ENCODE results near the gene C2orf68.

Gene C2orf68

DNA sequence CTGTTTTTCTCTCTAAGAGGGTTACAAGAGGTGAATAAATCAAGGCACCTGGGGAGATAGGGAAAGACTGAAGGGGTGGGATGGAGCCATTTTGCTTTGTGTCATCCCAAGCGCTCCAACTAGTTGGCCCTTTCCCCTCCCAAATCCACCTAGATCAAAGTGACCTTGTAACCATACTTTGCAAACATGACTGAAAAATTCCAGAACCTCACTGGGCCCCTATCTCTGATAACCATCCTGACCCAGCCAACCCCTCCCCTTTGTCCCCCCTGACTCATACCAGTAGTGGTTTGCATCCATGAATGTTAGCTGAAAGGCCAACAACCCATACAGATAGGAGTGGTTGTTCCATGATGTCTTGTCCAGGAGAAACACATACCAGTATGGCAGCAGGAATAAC is 53.7 kb downstream of the C2orf68 start:
- no peak for TF ChIP-seq RAD21 (IDR thresholded peaks at IDR 0.05; ENCODE audit: low read depth)
- TF ChIP-seq TAF1 (IDR thresholded peaks at IDR 0.05; ENCODE audit: low read depth), result no peak
- TF ChIP-seq TEAD4 (IDR thresholded peaks at IDR 0.05), result no peak
- no peak for TF ChIP-seq NFIC (IDR thresholded peaks at IDR 0.05)
- TF ChIP-seq CEBPB (IDR thresholded peaks at IDR 0.05), result no peak
- no peak for TF ChIP-seq CREB1 (IDR thresholded peaks at IDR 0.05; ENCODE audit: low read depth)
- TF ChIP-seq, protein P1, sequence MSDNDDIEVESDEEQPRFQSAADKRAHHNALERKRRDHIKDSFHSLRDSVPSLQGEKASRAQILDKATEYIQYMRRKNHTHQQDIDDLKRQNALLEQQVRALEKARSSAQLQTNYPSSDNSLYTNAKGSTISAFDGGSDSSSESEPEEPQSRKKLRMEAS (IDR thresholded peaks at IDR 0.05), result no peak
- TF ChIP-seq FOXM1 (IDR thresholded peaks at IDR 0.05; ENCODE audit: borderline replicate concordance, low read depth), result no peak
- no peak for TF ChIP-seq TCF12 (IDR thresholded peaks at IDR 0.05; ENCODE audit: low read depth)
- no peak for TF ChIP-seq EP300 (IDR thresholded peaks at IDR 0.05; ENCODE audit: borderline replicate concordance)

DNA sequence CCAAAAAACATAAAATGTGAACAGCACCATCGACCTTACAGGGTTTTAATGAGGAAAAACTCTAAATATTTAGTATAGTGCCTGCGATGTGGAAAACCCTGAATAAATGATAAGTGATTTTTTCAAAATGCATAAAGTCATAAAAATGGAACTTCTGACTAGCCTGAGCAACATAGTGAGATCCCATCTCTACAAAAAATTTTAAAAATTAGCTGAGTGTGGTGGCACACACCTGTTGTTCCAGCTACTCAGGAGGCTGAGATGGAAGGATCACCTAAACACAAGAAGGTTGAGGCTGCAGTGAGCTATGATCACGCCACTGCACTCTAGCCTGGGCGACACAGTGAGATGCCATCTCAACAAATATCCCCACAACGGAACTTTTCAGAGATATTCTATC is 54.7 kb downstream of the C2orf68 start:
- TF ChIP-seq TAF1 (IDR thresholded peaks at IDR 0.05; ENCODE audit: low read depth) (no peak), ZBTB7A (IDR thresholded peaks at IDR 0.05; ENCODE audit: low read depth) (no peak), TEAD4 (IDR thresholded peaks at IDR 0.05) (no peak), EGR1 (IDR thresholded peaks at IDR 0.05) (no peak), EP300 (IDR thresholded peaks at IDR 0.05; ENCODE audit: borderline replicate concordance) (no peak), CEBPB (IDR thresholded peaks at IDR 0.05) (no peak), NFIC (IDR thresholded peaks at IDR 0.05) (no peak), FOXM1 (IDR thresholded peaks at IDR 0.05; ENCODE audit: borderline replicate concordance, low read depth) (no peak)
- TF ChIP-seq, protein P1 (IDR thresholded peaks at IDR 0.05), result no peak
- TF ChIP-seq, protein P2, sequence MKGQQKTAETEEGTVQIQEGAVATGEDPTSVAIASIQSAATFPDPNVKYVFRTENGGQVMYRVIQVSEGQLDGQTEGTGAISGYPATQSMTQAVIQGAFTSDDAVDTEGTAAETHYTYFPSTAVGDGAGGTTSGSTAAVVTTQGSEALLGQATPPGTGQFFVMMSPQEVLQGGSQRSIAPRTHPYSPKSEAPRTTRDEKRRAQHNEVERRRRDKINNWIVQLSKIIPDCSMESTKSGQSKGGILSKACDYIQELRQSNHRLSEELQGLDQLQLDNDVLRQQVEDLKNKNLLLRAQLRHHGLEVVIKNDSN (IDR thresholded peaks at IDR 0.05), result no peak
